ENCODE data around the gene CDHR1. TPM values are rescaled to one million over a fixed set of nuclear protein-coding genes. Genes with fewer than 3 reads are reported as not detected.
"Not testable (repeated sequence)": the region's sequence is repeated elsewhere in the genome, so short reads cannot be mapped to it uniquely, and the experiment has no call there.

Gene CDHR1
- polyA plus RNA-seq (2013, experiment 1 of 2): 2.0 TPM
- polyA plus RNA-seq (2013, experiment 2 of 2): 2.2 TPM

GRCh38 chr10:84194424-84195043 lies at the start of gene CDHR1:
TSS of gene CDHR1 (plus strand) at chr10:84194537. CDS start at chr10:84194761, 224 bp downstream.
- Histone ChIP-seq H3K9me3 (ENCODE audit: control insufficient read depth, low read length) (no peaks in the 10 kb centered on the region), H3K4me1 (ENCODE audit: control insufficient read depth, insufficient read depth, low read length, poor library complexity, severe bottlenecking) (peaks cover 8% of the 10 kb centered on the region), H3K27ac (ENCODE audit: low read depth, low read length, severe bottlenecking) (no peak within 1 kb of the TSS), H3K36me3 (ENCODE audit: control insufficient read depth, insufficient read depth, low read length) (no peaks in the 10 kb centered on the region), H3K4me3 (ENCODE audit: extremely low read depth, insufficient read depth, low read length, poor library complexity, severe bottlenecking) (peak within 1 kb of the TSS; percentile 41)
- WGBS, 2 experiments (ENCODE audit: insufficient coverage in 2 of 2): 3 to 4% methylated on average over 37 to 48 of the region's 61 CpGs

- no peak overlapping the region for H3K27ac ChIP-seq (ENCODE audit: low read depth, low read length, severe bottlenecking)
Measured at GRCh38 chr10:84147347-84147746, 47.0 kb upstream of the CDHR1 start.

GRCh38 chr10:84148006-84148597 lies 46.2 kb upstream of the CDHR1 start:
- H3K36me3 ChIP-seq (ENCODE audit: control insufficient read depth, insufficient read depth, low read length): peaks cover 81% of the 10 kb centered on the region

More at GRCh38 chr10:84147347-84147746, 47.0 kb upstream of the CDHR1 start:
- Histone ChIP-seq H3K36me3 (ENCODE audit: control insufficient read depth, insufficient read depth, low read length) (peaks cover 82% of the 10 kb centered on the region), H3K4me1 (ENCODE audit: control insufficient read depth, insufficient read depth, low read length, poor library complexity, severe bottlenecking) (no peaks in the 10 kb centered on the region), H3K4me3 (ENCODE audit: extremely low read depth, insufficient read depth, low read length, poor library complexity, severe bottlenecking) (no peak overlapping the region), H3K9me3 (ENCODE audit: control insufficient read depth, low read length) (no peaks in the 10 kb centered on the region)

GRCh38 chr10:84149854-84150253 lies 44.5 kb upstream of the CDHR1 start:
- WGBS, 2 experiments (ENCODE audit: insufficient coverage in 2 of 2): 100% methylated on average over 1 of the region's 2 CpGs
- Histone ChIP-seq H3K4me1 (ENCODE audit: control insufficient read depth, insufficient read depth, low read length, poor library complexity, severe bottlenecking) (no peaks in the 10 kb centered on the region), H3K4me3 (ENCODE audit: extremely low read depth, insufficient read depth, low read length, poor library complexity, severe bottlenecking) (no peak overlapping the region), H3K9me3 (ENCODE audit: control insufficient read depth, low read length) (no peaks in the 10 kb centered on the region), H3K36me3 (ENCODE audit: control insufficient read depth, insufficient read depth, low read length) (peaks cover 82% of the 10 kb centered on the region), H3K27ac (ENCODE audit: low read depth, low read length, severe bottlenecking) (no peak overlapping the region)

More at GRCh38 chr10:84148006-84148597, 46.2 kb upstream of the CDHR1 start:
- not testable (repeated sequence) for H3K9me3 ChIP-seq (ENCODE audit: control insufficient read depth, low read length); H3K4me1 ChIP-seq (ENCODE audit: control insufficient read depth, insufficient read depth, low read length, poor library complexity, severe bottlenecking); H3K27ac ChIP-seq (ENCODE audit: low read depth, low read length, severe bottlenecking); H3K4me3 ChIP-seq (ENCODE audit: extremely low read depth, insufficient read depth, low read length, poor library complexity, severe bottlenecking)
- 80 to 100% methylated on average over 1 to 4 of the region's 9 CpGs for WGBS, 2 experiments (ENCODE audit: insufficient coverage in 2 of 2)

GRCh38 chr10:84152769-84153168 lies 41.6 kb upstream of the CDHR1 start:
- H3K36me3 ChIP-seq (ENCODE audit: control insufficient read depth, insufficient read depth, low read length): peaks cover 63% of the 10 kb centered on the region

GRCh38 chr10:84155521-84155920 lies 38.8 kb upstream of the CDHR1 start:
- WGBS, 2 experiments (ENCODE audit: insufficient coverage in 2 of 2): 83 to 89% methylated on average over 1 to 4 of the region's 4 CpGs

More at GRCh38 chr10:84152769-84153168, 41.6 kb upstream of the CDHR1 start:
- Histone ChIP-seq H3K9me3 (ENCODE audit: control insufficient read depth, low read length) (no peaks in the 10 kb centered on the region), H3K27ac (ENCODE audit: low read depth, low read length, severe bottlenecking) (no peak overlapping the region), H3K4me3 (ENCODE audit: extremely low read depth, insufficient read depth, low read length, poor library complexity, severe bottlenecking) (no peak overlapping the region), H3K4me1 (ENCODE audit: control insufficient read depth, insufficient read depth, low read length, poor library complexity, severe bottlenecking) (no peaks in the 10 kb centered on the region)

GRCh38 chr10:84156009-84156408 lies 38.3 kb upstream of the CDHR1 start:
- Histone ChIP-seq H3K27ac (ENCODE audit: low read depth, low read length, severe bottlenecking) (no peak overlapping the region), H3K4me3 (ENCODE audit: extremely low read depth, insufficient read depth, low read length, poor library complexity, severe bottlenecking) (no peak overlapping the region), H3K9me3 (ENCODE audit: control insufficient read depth, low read length) (no peaks in the 10 kb centered on the region), H3K4me1 (ENCODE audit: control insufficient read depth, insufficient read depth, low read length, poor library complexity, severe bottlenecking) (no peaks in the 10 kb centered on the region), H3K36me3 (ENCODE audit: control insufficient read depth, insufficient read depth, low read length) (peaks cover 38% of the 10 kb centered on the region)
- no CpG with 5 or more reads among the region's 2 CpGs for WGBS, 2 experiments (ENCODE audit: insufficient coverage in 2 of 2)

More at GRCh38 chr10:84155521-84155920, 38.8 kb upstream of the CDHR1 start:
- Histone ChIP-seq H3K36me3 (ENCODE audit: control insufficient read depth, insufficient read depth, low read length) (peaks cover 43% of the 10 kb centered on the region), H3K4me1 (ENCODE audit: control insufficient read depth, insufficient read depth, low read length, poor library complexity, severe bottlenecking) (no peaks in the 10 kb centered on the region), H3K27ac (ENCODE audit: low read depth, low read length, severe bottlenecking) (no peak overlapping the region), H3K4me3 (ENCODE audit: extremely low read depth, insufficient read depth, low read length, poor library complexity, severe bottlenecking) (no peak overlapping the region), H3K9me3 (ENCODE audit: control insufficient read depth, low read length) (no peaks in the 10 kb centered on the region)

GRCh38 chr10:84156768-84157167 lies 37.6 kb upstream of the CDHR1 start:
- Histone ChIP-seq H3K9me3 (ENCODE audit: control insufficient read depth, low read length) (no peaks in the 10 kb centered on the region), H3K4me3 (ENCODE audit: extremely low read depth, insufficient read depth, low read length, poor library complexity, severe bottlenecking) (no peak overlapping the region), H3K27ac (ENCODE audit: low read depth, low read length, severe bottlenecking) (no peak overlapping the region), H3K36me3 (ENCODE audit: control insufficient read depth, insufficient read depth, low read length) (peaks cover 35% of the 10 kb centered on the region), H3K4me1 (ENCODE audit: control insufficient read depth, insufficient read depth, low read length, poor library complexity, severe bottlenecking) (no peaks in the 10 kb centered on the region)
- 83 to 91% methylated on average over 7 to 9 of the region's 10 CpGs for WGBS, 2 experiments (ENCODE audit: insufficient coverage in 2 of 2)

- H3K4me1 ChIP-seq (ENCODE audit: control insufficient read depth, insufficient read depth, low read length, poor library complexity, severe bottlenecking): no peaks in the 10 kb centered on the region
- no peak overlapping the region for H3K4me3 ChIP-seq (ENCODE audit: extremely low read depth, insufficient read depth, low read length, poor library complexity, severe bottlenecking)
- H3K27ac ChIP-seq (ENCODE audit: low read depth, low read length, severe bottlenecking): no peak overlapping the region
- 83 to 91% methylated on average over 1 of the region's 2 CpGs for WGBS, 2 experiments (ENCODE audit: insufficient coverage in 2 of 2)
- H3K9me3 ChIP-seq (ENCODE audit: control insufficient read depth, low read length): no peaks in the 10 kb centered on the region
- peaks cover 25% of the 10 kb centered on the region for H3K36me3 ChIP-seq (ENCODE audit: control insufficient read depth, insufficient read depth, low read length)
Measured at GRCh38 chr10:84158061-84158460, 36.3 kb upstream of the CDHR1 start.

- 100% methylated on average over 1 to 2 of the region's 4 CpGs for WGBS, 2 experiments (ENCODE audit: insufficient coverage in 2 of 2)
- H3K4me1 ChIP-seq (ENCODE audit: control insufficient read depth, insufficient read depth, low read length, poor library complexity, severe bottlenecking): no peaks in the 10 kb centered on the region
- H3K36me3 ChIP-seq (ENCODE audit: control insufficient read depth, insufficient read depth, low read length): peaks cover 20% of the 10 kb centered on the region
- H3K9me3 ChIP-seq (ENCODE audit: control insufficient read depth, low read length): no peaks in the 10 kb centered on the region
- no peak overlapping the region for H3K4me3 ChIP-seq (ENCODE audit: extremely low read depth, insufficient read depth, low read length, poor library complexity, severe bottlenecking)
- no peak overlapping the region for H3K27ac ChIP-seq (ENCODE audit: low read depth, low read length, severe bottlenecking)
Measured at GRCh38 chr10:84158550-84158949, 35.8 kb upstream of the CDHR1 start.

GRCh38 chr10:84159076-84159685 lies 35.2 kb upstream of the CDHR1 start:
- Histone ChIP-seq H3K27ac (ENCODE audit: low read depth, low read length, severe bottlenecking) (no peak overlapping the region), H3K36me3 (ENCODE audit: control insufficient read depth, insufficient read depth, low read length) (peaks cover 14% of the 10 kb centered on the region), H3K4me3 (ENCODE audit: extremely low read depth, insufficient read depth, low read length, poor library complexity, severe bottlenecking) (no peak overlapping the region), H3K4me1 (ENCODE audit: control insufficient read depth, insufficient read depth, low read length, poor library complexity, severe bottlenecking) (no peaks in the 10 kb centered on the region), H3K9me3 (ENCODE audit: control insufficient read depth, low read length) (no peaks in the 10 kb centered on the region)
- 67 to 76% methylated on average over 5 to 7 of the region's 9 CpGs for WGBS, 2 experiments (ENCODE audit: insufficient coverage in 2 of 2)

Measured in mesodermal cell (in vitro differentiated cells).